HFF-Myc (cell line): ENCODE measurements around the gene MYG1.
"Not testable (repeated sequence)": the region's sequence is repeated elsewhere in the genome, so short reads cannot be mapped to it uniquely, and the experiment has no call there.

Source experiments
- DNase-seq: peaks from one replicate; pipeline ENCODE4 v3.0.0-alpha.2; 2011; ENCODE audit warnings: low read depth; ENCODE audit errors: extremely low read depth
- H3K4me3 ChIP-seq: replicated peaks from 2 replicates; pipeline ENCODE4 v1.5.1; 2011; ENCODE audit warnings: low read depth, mild to moderate bottlenecking, control low read depth, low read length
- TF ChIP-seq, protein P1 (sequence below): IDR thresholded peaks from 2 replicates; pipeline ENCODE4 v1.5.1; 2012; ENCODE audit warnings: mild to moderate bottlenecking, low read depth, low read length, control low read depth; ENCODE audit errors: missing control alignments

Gene MYG1

DNA sequence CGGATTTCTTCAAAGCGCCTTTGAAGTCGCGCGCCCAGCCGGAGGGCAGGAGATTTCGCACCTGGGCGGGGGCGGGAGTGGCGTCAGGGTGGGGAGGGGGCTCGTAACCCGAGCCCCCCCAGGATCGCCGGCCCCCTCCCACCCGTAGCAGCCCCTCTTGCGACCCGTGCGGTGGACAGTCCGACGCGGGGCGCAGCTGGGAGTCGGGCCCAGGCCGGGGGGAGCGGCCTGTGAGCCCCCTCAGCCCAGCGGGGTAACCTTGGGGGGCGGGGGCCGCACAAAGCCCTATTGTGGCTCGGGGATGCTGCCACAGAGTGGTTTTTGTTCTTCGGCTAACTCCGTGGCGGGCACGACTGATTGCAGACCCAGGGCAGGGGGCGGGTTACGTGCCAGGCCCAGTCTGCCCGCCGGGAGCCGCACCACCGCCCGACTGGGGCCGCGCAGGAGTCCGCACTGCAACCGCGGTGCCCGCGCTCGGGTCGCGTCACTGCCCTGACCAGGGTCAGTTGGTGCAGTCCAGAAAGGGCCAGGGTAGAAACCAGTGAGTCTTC lies 26.1 kb downstream of the MYG1 start:
- DNase-seq = no peak
- TF ChIP-seq, protein P1, sequence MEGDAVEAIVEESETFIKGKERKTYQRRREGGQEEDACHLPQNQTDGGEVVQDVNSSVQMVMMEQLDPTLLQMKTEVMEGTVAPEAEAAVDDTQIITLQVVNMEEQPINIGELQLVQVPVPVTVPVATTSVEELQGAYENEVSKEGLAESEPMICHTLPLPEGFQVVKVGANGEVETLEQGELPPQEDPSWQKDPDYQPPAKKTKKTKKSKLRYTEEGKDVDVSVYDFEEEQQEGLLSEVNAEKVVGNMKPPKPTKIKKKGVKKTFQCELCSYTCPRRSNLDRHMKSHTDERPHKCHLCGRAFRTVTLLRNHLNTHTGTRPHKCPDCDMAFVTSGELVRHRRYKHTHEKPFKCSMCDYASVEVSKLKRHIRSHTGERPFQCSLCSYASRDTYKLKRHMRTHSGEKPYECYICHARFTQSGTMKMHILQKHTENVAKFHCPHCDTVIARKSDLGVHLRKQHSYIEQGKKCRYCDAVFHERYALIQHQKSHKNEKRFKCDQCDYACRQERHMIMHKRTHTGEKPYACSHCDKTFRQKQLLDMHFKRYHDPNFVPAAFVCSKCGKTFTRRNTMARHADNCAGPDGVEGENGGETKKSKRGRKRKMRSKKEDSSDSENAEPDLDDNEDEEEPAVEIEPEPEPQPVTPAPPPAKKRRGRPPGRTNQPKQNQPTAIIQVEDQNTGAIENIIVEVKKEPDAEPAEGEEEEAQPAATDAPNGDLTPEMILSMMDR = no peak
- H3K4me3 ChIP-seq = peak overlapping the region; percentile 57

DNA sequence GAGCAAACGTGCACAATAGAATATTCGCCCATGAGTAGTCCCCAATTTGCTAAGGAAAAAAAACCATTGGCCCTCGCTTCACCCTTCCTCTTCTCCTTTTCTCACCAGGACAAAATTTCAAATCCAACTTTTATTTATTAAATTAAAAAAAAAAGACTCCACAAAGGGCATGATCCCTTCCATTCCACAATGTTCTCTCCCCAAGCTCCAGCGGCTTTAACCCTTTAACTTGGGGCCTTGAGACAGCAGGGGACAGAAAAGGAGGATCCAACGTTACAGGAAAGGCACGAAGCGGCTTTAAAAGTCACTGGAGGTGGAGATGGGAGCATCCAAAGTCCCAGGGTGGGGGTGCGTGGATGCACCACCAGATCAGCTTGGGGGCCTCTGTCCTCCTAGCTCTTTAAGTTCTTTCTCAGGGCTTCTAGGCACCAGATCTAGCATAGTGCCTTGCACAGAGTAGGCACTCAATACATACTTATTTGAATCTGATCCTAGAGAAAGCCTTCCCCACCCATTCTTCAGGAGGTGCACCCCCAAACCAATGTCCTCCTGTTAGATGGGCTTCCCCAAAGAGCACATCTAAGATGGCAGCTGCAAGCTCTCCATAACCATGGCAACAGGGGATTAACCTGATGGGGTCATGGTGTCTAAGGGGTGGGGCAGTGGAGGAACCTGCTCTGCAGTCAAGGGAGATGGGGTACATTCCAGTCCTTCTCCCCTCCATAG lies 27.1 kb downstream of the MYG1 start:
- no peak overlapping the region for H3K4me3 ChIP-seq
- DNase-seq = no peak
- TF ChIP-seq, protein P1 = no peak

DNA sequence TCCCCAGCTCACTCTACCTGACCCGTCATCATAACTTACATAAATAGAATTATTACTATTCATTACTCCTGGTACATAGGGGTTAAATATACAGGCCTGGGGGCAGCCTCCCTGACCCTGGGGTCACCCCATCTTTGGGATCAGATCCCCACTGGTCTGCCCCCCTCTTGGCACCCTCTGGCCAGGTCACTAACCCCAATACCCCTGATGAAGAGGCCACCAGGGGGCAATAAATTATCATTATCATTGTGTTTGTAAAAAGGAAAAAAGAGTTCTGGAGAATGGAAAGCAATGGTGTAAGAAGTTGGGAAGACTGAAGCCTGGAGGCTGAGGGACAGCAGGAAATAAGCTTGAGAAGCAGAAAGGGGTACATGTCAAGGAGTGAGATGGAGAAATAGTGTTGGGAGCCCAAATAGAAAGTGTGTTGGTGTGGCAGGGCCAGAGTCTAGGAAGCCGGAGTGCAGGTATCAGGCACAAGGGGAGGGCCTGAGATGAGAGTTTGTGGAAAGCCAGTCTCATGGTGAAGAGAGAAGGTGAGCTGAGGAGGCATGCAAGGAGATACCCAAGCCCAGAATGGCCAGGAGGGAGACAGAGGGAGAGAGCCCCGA lies 28.0 kb downstream of the MYG1 start:
- TF ChIP-seq, protein P1 = peak; percentile 17
- H3K4me3 ChIP-seq = no peak overlapping the region
- no peak for DNase-seq

DNA sequence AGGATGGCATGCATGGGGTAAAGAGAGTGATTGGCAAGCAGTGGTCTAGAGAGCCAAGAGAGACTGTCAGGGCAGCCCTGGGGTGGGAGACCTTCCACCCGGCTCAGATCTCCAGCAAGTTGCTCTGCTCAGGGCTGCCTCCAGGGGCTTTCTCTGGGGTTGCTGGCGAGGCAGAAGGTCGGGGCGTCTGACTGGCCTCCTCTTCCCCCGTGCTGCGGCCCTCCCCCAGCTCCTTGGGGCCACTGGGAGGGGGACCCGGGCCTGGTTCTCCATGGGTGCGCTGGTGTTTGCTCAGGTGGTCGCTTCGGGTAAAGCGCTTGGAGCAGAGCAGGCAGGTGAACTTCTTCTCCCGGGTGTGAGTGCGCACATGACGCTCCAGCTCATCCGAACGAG lies 28.5 kb downstream of the MYG1 start:
- DNase-seq = no peak
- TF ChIP-seq, protein P1 = no peak
- no peak overlapping the region for H3K4me3 ChIP-seq

DNA sequence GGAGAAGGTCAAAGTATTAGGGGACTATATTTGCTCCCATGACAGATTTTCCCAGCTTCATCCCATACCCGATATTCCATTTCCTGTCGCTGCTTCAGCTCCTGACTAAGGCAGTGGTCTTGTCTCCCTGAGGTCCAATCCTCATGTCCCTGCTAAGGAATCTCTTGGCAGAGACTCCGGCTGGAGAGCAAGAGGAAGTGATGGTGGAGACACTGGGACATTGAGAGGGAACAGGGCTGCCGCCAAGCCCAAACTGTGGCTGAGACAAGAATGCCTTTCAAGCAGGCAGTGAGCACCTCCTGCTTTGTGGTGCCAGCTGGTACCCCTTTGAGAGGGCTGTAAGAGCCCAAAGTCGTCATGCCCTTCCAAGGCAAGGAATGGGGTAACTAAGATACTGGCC lies 31.2 kb downstream of the MYG1 start:
- TF ChIP-seq, protein P1 = no peak
- no peak for DNase-seq
- H3K4me3 ChIP-seq = no peak overlapping the region

DNA sequence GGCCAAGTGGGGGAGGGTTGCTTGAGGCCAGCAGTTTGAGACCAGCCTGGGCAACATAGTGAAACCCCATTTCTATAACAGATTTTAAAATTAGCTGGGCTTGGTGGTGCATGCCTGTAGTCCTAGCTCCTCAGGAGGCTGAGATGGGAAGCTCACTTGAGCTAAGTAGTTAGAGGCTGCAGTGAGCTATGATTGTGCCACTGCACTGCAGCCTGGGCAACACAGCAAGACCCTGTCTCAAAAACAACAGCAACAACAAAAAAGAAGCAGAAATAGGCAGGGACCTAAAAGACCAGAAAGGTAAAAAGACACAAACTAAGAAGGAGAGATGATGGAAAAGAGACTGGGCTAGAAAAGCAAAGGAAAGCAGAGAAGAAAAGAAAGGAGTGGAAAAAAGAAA lies 32.8 kb downstream of the MYG1 start:
- not testable (repeated sequence) for H3K4me3 ChIP-seq, DNase-seq

DNA sequence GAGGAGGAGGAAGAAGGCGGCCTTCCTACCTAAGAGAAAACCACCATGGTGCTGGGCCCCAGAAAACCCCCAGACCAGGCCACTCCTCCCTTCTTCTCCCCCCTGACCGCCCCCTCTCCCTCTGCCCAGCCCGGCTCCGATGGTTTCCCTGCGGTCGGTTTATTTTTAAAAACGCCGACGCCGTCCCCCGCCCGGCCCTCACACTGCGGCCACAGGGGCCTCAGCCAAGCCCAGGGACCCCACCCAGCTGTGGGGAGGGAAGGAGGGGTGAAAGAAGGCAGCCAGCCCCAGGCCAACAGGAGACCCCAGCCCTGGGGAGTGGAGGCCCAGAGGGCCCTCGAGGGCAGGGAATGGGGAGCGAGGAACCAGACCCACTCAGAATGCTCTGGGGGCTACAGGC lies 33.2 kb downstream of the MYG1 start:
- TF ChIP-seq, protein P1 = no peak
- no peak for DNase-seq
- no peak overlapping the region for H3K4me3 ChIP-seq
